SK-N-SH (cell line): Measurements from ENCODE around the gene HSPBP1.

Experiments used
- GATA2 ChIP-seq: sonication (generic); formaldehyde crosslinking; IDR thresholded peaks from 2 replicates; pipeline ENCODE4 v1.5.0; 2020; ENCODE audit warnings: mild to moderate bottlenecking, missing genetic modification reagents
- POLR2AphosphoS5 ChIP-seq: IDR thresholded peaks from 2 replicates; pipeline ENCODE4 v1.6.1; 2012; ENCODE audit warnings: low read depth, low read length

DNA sequence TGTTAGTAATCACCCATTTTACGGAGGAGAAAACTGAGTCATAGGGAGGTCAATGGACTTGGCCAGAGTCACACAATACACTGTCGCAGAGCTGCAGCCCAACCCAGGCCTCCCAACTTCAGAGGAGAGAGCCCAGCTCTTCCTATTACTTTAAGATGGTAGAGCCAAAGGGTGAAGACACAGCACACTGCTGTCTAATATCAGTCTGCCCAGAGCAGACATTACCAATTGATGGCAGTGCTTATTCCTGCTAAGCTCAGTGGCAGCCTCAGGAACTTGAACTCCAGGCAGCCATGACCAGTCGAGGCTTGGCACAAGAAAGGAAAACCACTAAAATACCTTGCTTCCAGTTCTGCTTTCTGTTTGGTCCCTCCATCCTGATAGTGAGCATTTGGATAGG, 26.8 kb upstream of the HSPBP1 start:
- TF ChIP-seq POLR2AphosphoS5 (no peak), GATA2 (CRISPR knock-in tag) (no peak)
